ENCODE measurements around the gene TOMM22.
A peak's percentile ranks its signal among the peaks of the same experiment; 100 is the strongest.

TOMM22 gene

GRCh38 chr22:38715852-38716251 is 34.1 kb downstream of the TOMM22 start:
- no peak for DNase-seq

GRCh38 chr22:38716271-38716670 is 34.5 kb downstream of the TOMM22 start:
- DNase-seq, result no peak

- no peak for DNase-seq
Observed at GRCh38 chr22:38716826-38717225, 35.1 kb downstream of the TOMM22 start.

GRCh38 chr22:38717244-38717643 is 35.5 kb downstream of the TOMM22 start:
- no peak for DNase-seq

- no peak for DNase-seq
Observed at GRCh38 chr22:38718414-38718813, 36.7 kb downstream of the TOMM22 start.

GRCh38 chr22:38719196-38719595 is 37.4 kb downstream of the TOMM22 start:
- no peak for DNase-seq

- DNase-seq, result no peak
Observed at GRCh38 chr22:38720350-38720749, 38.6 kb downstream of the TOMM22 start.

GRCh38 chr22:38721551-38721950 is 39.8 kb downstream of the TOMM22 start:
- no peak for DNase-seq

GRCh38 chr22:38724176-38724575 is 42.4 kb downstream of the TOMM22 start:
- DNase-seq, result no peak

GRCh38 chr22:38724926-38725571 is 43.3 kb downstream of the TOMM22 start:
- DNase-seq, result peak; percentile 37

- DNase-seq, result no peak
Observed at GRCh38 chr22:38725900-38726655, 44.3 kb downstream of the TOMM22 start.

GRCh38 chr22:38727123-38727522 is 45.4 kb downstream of the TOMM22 start:
- DNase-seq, result no peak

GRCh38 chr22:38727530-38728451 is 46.0 kb downstream of the TOMM22 start:
- DNase-seq, result no peak

- DNase-seq, result no peak
Observed at GRCh38 chr22:38728871-38729796, 47.4 kb downstream of the TOMM22 start.

- no peak for DNase-seq
Observed at GRCh38 chr22:38729946-38730345, 48.2 kb downstream of the TOMM22 start.

- no peak for DNase-seq
Observed at GRCh38 chr22:38730411-38730871, 48.7 kb downstream of the TOMM22 start.

- no peak for DNase-seq
Observed at GRCh38 chr22:38731703-38732161, 50.0 kb downstream of the TOMM22 start.

GRCh38 chr22:38732251-38732815 is 50.6 kb downstream of the TOMM22 start:
- no peak for DNase-seq

GRCh38 chr22:38733329-38733723 is 51.6 kb downstream of the TOMM22 start:
- DNase-seq, result peak; percentile 25

- no peak for DNase-seq
Observed at GRCh38 chr22:38733724-38734381, 52.1 kb downstream of the TOMM22 start.

- no peak for DNase-seq
Observed at GRCh38 chr22:38734421-38735100, 52.8 kb downstream of the TOMM22 start.

Measured in OCI-M1 (cell line).